HG02759 (cell line): ENCODE data around the gene MKKS.
A peak's percentile ranks its signal among the peaks of the same experiment; 100 is the strongest.
"Not testable (repeated sequence)": the region's sequence is repeated elsewhere in the genome, so short reads cannot be mapped to it uniquely, and the experiment has no call there.

ENCODE experiments used
- ATAC-seq: cut with Tn5 transposase; IDR thresholded peaks from one replicate; pipeline ENCODE4 v1.9.1; 2021; ENCODE audit warnings: mild to moderate bottlenecking, moderate library complexity; ENCODE audit not compliant: unreplicated experiment

MKKS gene

GRCh38 chr20:10417218-10417617 lies 16.8 kb downstream of the MKKS start:
- not testable (repeated sequence) for ATAC-seq

GRCh38 chr20:10415013-10415650 lies 18.9 kb downstream of the MKKS start:
- no peak for ATAC-seq

- peak; percentile 58 for ATAC-seq
These were observed 21.2 kb downstream of the MKKS start for GRCh38 chr20:10412591-10413408.

GRCh38 chr20:10411673-10412072 lies 22.3 kb downstream of the MKKS start:
- ATAC-seq = no peak

GRCh38 chr20:10408108-10408813 lies 25.8 kb downstream of the MKKS start:
- no peak for ATAC-seq

GRCh38 chr20:10404959-10405530 lies 29.0 kb downstream of the MKKS start:
- ATAC-seq = no peak

- ATAC-seq = no peak
These were observed 29.9 kb downstream of the MKKS start for GRCh38 chr20:10404023-10404628.

- peak; percentile 55 for ATAC-seq
These were observed 30.9 kb downstream of the MKKS start for GRCh38 chr20:10402938-10403608.

GRCh38 chr20:10398834-10399369 lies 35.1 kb downstream of the MKKS start:
- ATAC-seq = no peak

- not testable (repeated sequence) for ATAC-seq
These were observed 39.3 kb downstream of the MKKS start for GRCh38 chr20:10394752-10395151.

- no peak for ATAC-seq
These were observed 43.3 kb downstream of the MKKS start for GRCh38 chr20:10390709-10391108.

- no peak for ATAC-seq
These were observed 45.4 kb downstream of the MKKS start for GRCh38 chr20:10388597-10388996.

- ATAC-seq = no peak
These were observed 46.3 kb downstream of the MKKS start for GRCh38 chr20:10387686-10388085.

- no peak for ATAC-seq
These were observed 48.0 kb downstream of the MKKS start for GRCh38 chr20:10385850-10386544.

- ATAC-seq = no peak
These were observed 52.5 kb downstream of the MKKS start for GRCh38 chr20:10381477-10381876.

- ATAC-seq = no peak
These were observed 54.3 kb downstream of the MKKS start for GRCh38 chr20:10379761-10380160.

- ATAC-seq = no peak
These were observed 57.5 kb downstream of the MKKS start for GRCh38 chr20:10376270-10377075.

- ATAC-seq = no peak
These were observed 58.8 kb downstream of the MKKS start for GRCh38 chr20:10375191-10375590.

- ATAC-seq = no peak
These were observed 60.0 kb downstream of the MKKS start for GRCh38 chr20:10374036-10374435.
